Activated T-helper 2 cell treated with anti-CD3 and anti-CD28 coated beads, Interferon-gamma antibody, Interleukin-2, Interleukin-4, amounts not matched to agents 10 μg/mL and 5 μg/mL and 100 μg/mL, durations not matched to agents 14 hours and 24 hours and 36 hours (primary cell): ENCODE results near the gene ICAM4. TPM values are rescaled to one million over a fixed set of nuclear protein-coding genes. Genes with fewer than 3 reads are reported as not detected.
"Not testable (repeated sequence)": the region's sequence is repeated elsewhere in the genome, so short reads cannot be mapped to it uniquely, and the experiment has no call there.

Experiments used
- DNase-seq: peaks from one replicate; pipeline ENCODE4 v3.0.0; 2021; ENCODE audit warnings: low spot score
- H3K27ac Mint-ChIP-seq: one replicate; pipeline ENCODE4 v1.8.0; 2021; ENCODE audit warnings: mixed read lengths
- H3K27me3 Mint-ChIP-seq: one replicate; pipeline ENCODE4 v1.8.0; 2021; ENCODE audit warnings: low read depth, mixed read lengths
- H3K36me3 Mint-ChIP-seq: one replicate; pipeline ENCODE4 v1.8.0; 2021; ENCODE audit warnings: low read depth, mixed read lengths
- H3K4me1 Mint-ChIP-seq: one replicate; pipeline ENCODE4 v1.8.0; 2021; ENCODE audit warnings: low read depth, mixed read lengths
- H3K4me3 Mint-ChIP-seq: one replicate; pipeline ENCODE4 v1.8.0; 2021; ENCODE audit warnings: low read depth, mild to moderate bottlenecking, moderate library complexity, mixed read lengths
- H3K9me3 Mint-ChIP-seq: one replicate; pipeline ENCODE4 v1.8.0; 2021; ENCODE audit warnings: mixed read lengths
- intact Hi-C: fragments of 100-400 bp; cut with micrococcal nuclease; formaldehyde crosslinking; loops from one replicate; pipeline ENCODE4 v1.15.1; 2023
- total RNA-seq: library from RNA; stranded (reverse); gene quantifications from 2 replicates; pipeline ENCODE4 v1.2.3, GENCODE V29; 2022

ICAM4 gene
- total RNA-seq, 1 donor from 2014 or later = 1.6 TPM

DNA sequence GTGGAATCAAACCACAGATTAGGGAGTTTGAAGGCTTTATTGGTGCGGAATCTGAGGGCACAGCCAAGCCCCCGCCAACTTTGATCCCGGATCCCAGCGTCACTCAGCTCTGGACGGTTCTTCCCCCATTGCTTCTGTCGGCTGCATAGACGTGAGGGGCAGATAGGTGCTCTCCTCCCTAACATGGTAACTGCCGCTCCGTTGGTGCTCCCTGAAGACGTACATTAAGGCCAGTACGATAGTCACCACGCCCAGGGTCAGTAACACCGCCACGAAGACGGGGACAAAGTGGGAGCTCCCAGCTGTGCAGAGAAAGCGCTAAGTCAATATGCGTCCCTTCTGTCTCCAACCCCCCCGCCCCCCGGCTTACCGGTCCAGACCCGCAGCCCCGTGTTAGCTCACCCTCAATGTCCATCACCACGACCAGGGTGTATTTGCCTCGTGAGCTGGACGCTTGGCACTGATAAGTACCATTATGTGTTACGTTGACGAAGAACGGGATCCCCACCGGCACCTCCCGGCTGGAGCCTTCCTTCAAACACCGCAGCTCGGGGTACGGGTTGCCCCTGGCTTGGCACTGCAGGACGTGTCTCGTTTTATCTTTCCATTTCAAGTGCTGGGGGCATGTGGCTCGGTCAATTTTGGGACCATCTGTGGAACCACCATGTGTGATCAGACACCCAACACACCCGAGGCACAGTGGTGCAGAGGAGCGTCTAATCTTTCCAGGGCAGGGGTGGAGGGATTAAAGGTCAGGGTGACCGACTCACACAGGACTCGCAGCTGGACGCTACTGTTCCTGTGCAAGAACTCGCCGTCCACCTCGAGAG is 47.2 kb downstream of the ICAM4 start:
- no peak for DNase-seq
- Mint-ChIP-seq H3K36me3 (peaks cover 37% of the 10 kb centered on the region), H3K4me3 (peak overlapping the region; percentile 90), H3K27ac (peak overlapping the region; percentile 94), H3K4me1 (peaks cover 19% of the 10 kb centered on the region), H3K27me3 (no peaks in the 10 kb centered on the region), H3K9me3 (no peaks in the 10 kb centered on the region)
- intact Hi-C loops = loop anchor here (2.0 to 5.0 kb wide), 4 partner anchors 17 to 63 kb away; partner anchors contain the start of genes FDX2, ICAM1, ICAM4 and ICAM5

DNA sequence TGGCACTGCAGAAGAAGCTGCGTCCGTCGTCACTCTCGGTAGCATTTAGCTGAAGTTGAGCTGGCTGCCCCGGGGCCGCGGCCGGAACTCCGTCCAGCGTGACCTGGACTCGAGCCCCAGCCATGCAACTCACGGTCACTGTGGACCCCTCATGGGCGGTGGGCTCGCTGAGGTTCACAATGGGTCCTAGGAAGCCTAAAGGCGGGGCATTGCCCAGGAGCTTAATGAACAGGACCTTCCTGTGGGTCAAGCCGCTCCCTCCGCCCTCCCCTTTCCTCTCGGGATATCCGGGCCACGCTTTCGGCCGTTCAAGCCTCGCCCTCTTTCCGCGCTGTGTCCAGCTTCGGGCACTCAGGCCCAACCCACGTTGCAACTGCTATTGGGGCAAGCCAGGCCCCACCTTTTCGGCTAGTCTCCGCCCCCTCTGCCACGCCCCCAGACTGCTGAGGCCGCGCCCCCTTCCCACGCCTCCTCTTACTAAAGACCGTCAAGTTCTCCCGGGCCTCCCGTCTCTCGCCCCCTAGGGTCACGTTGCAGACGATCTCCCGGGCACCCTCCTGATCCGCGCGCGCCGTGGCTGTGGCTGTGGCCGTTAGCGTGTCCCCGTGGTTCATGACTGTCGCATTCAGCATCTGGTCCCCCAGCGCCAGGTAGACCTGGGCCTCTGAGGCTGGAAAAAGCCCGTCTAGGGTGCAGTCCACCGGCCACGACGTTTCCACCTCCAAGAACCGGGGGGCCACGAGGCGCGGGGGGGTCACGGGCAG is 48.0 kb downstream of the ICAM4 start:
- Mint-ChIP-seq H3K27ac (no peak overlapping the region), H3K4me3 (peak overlapping the region; percentile 90), H3K36me3 (peaks cover 29% of the 10 kb centered on the region), H3K9me3 (no peaks in the 10 kb centered on the region), H3K4me1 (peaks cover 23% of the 10 kb centered on the region), H3K27me3 (no peaks in the 10 kb centered on the region)
- intact Hi-C loops = loop anchor here (5.0 kb wide), 2 partner anchors 47 to 48 kb away; partner anchors contain the start of genes ICAM4, ICAM5 and TYK2
- peak; percentile 41 for DNase-seq

DNA sequence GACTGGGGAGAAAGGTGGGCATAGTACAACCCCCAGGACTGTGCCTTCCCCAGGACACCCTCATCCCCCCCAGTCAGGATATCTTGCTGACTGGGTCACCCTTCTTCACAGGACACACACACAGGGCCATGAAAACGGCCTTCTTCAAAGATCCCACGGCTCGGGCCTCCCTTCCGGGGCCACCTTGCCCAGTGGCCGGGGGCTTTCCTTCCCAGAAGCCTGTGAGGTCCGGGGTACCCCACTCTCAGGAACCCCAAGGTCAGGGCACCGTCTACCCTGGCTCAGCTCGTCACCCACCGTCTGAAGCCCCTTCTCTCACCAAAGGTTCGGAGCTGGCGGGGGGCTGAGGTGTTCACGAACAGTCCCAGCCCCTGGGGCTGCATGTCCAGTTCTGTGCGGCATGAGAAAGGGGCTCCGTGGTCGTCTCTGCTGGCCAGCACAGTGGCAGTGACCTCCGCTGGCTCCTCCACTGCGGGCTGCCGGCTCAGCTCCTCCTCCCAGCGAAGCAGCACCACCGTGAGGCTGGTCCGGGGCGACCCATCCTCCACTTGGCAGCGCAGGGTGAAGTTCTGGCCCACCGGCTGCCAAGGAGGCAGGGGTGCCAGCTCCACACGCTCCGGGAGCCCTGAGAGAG is 48.7 kb downstream of the ICAM4 start:
- no peaks in the 10 kb centered on the region for H3K9me3 Mint-ChIP-seq
- no peak for DNase-seq
- H3K4me1 Mint-ChIP-seq = peaks cover 27% of the 10 kb centered on the region
- peaks cover 22% of the 10 kb centered on the region for H3K36me3 Mint-ChIP-seq
- no peaks in the 10 kb centered on the region for H3K27me3 Mint-ChIP-seq
- no peak overlapping the region for H3K27ac Mint-ChIP-seq
- intact Hi-C loops = no loop called here
- no peak overlapping the region for H3K4me3 Mint-ChIP-seq

DNA sequence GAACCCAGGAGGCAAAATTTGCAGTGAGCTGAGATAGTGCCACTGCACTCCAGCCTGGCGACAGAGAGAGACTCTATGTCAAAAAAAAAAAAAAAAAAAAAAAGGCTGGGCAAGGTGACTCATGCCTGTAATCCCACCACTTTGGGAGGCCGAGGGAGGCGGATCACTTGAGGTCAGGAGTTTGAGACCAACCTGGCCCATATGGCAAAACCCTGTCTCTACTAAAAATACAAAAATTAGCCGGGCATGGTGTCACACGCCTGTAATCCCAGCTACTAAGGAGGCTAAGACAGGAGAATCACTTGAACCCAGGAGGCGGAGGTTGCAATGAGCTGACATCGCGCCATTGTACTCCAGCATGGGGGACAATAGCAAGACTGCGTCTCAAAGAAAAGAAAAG is 50.0 kb downstream of the ICAM4 start:
- H3K9me3 Mint-ChIP-seq, H3K27ac Mint-ChIP-seq, DNase-seq, intact Hi-C loops, H3K27me3 Mint-ChIP-seq: not testable (repeated sequence)
- Mint-ChIP-seq H3K4me1 (peaks cover 30% of the 10 kb centered on the region), H3K36me3 (peaks cover 21% of the 10 kb centered on the region), H3K4me3 (peak overlapping the region; percentile 30)

Other genes starting within 250 kb of the ICAM4 start
- gene SHFL, start 200.6 kb upstream of the ICAM4 start, total RNA-seq = 56.1 and 56.2 TPM in 2 replicates
- gene ANGPTL6, start 184.3 kb upstream of the ICAM4 start, total RNA-seq = 7.7 and 8.0 TPM in 2 replicates
- 160 and 162 TPM in 2 replicates for gene PPAN, start 180.6 kb upstream of the ICAM4 start, total RNA-seq
- gene P2RY11, start 175.3 kb upstream of the ICAM4 start, total RNA-seq = 41.8 and 46.5 TPM in 2 replicates
- gene EIF3G, start 167.1 kb upstream of the ICAM4 start, total RNA-seq = 303 and 306 TPM in 2 replicates
- gene DNMT1, start 92.0 kb upstream of the ICAM4 start, total RNA-seq = 367 and 370 TPM in 2 replicates
- 10.1 and 10.8 TPM in 2 replicates for gene S1PR2, start 55.6 kb upstream of the ICAM4 start, total RNA-seq
- gene MRPL4, start 34.7 kb upstream of the ICAM4 start, total RNA-seq = 133 and 135 TPM in 2 replicates
- 75.3 and 75.7 TPM in 2 replicates for gene ICAM1, start 15.8 kb upstream of the ICAM4 start, total RNA-seq
- gene ICAM5, start 3.0 kb downstream of the ICAM4 start, total RNA-seq = 2.6 and 3.5 TPM in 2 replicates
- gene ZGLP1, start 22.9 kb downstream of the ICAM4 start, total RNA-seq = 3.2 and 3.5 TPM in 2 replicates
- gene FDX2, start 29.1 kb downstream of the ICAM4 start, total RNA-seq = 16.8 and 18.0 TPM in 2 replicates
- gene RAVER1, start 46.6 kb downstream of the ICAM4 start, total RNA-seq = 90.3 and 91.1 TPM in 2 replicates
- gene ICAM3, start 52.7 kb downstream of the ICAM4 start, total RNA-seq = 115 and 116 TPM in 2 replicates
- gene TYK2, start 93.6 kb downstream of the ICAM4 start, total RNA-seq = 250 TPM in 2 replicates
- gene CDC37, start 116.6 kb downstream of the ICAM4 start, total RNA-seq = 285 and 300 TPM in 2 replicates
- gene PDE4A, start 133.6 kb downstream of the ICAM4 start, total RNA-seq = 105 TPM in 2 replicates
- 75.2 and 76.1 TPM in 2 replicates for gene KEAP1, start 216.4 kb downstream of the ICAM4 start, total RNA-seq
- 0.23 TPM in 1 of 2 replicates, not detected in the other for gene S1PR5, start 230.5 kb downstream of the ICAM4 start, total RNA-seq